Upper lobe of right lung (tissue), 1 donor: ENCODE data around the gene RPA1. TPM values are rescaled to one million over a fixed set of nuclear protein-coding genes. Genes with fewer than 3 reads are reported as not detected.

Experiments
- ATAC-seq: fragments of 200-7000 bp; cut with Tn5 transposase; one replicate; pipeline ENCODE4 v1.9.1; 2020; ENCODE audit warnings: mild to moderate bottlenecking, moderate library complexity
- DNase-seq: peaks from one replicate; pipeline ENCODE4 v3.0.0-alpha.2; 2020
- H3K27ac ChIP-seq: fragments of 200-600 bp; one replicate; pipeline ENCODE4 v1.8.0; 2022
- H3K27me3 ChIP-seq: fragments of 200-600 bp; one replicate; pipeline ENCODE4 v1.8.0; 2022; ENCODE audit warnings: mild to moderate bottlenecking
- H3K36me3 ChIP-seq: fragments of 200-600 bp; one replicate; pipeline ENCODE4 v1.8.0; 2022
- H3K4me1 ChIP-seq: fragments of 200-600 bp; one replicate; pipeline ENCODE4 v1.8.0; 2022
- H3K4me3 ChIP-seq: fragments of 200-600 bp; one replicate; pipeline ENCODE4 v1.8.0; 2022; ENCODE audit warnings: mild to moderate bottlenecking
- H3K9me3 ChIP-seq: fragments of 200-600 bp; one replicate; pipeline ENCODE4 v1.8.0; 2022
- CTCF ChIP-seq: fragments of 200-600 bp; IDR thresholded peaks from one replicate; pipeline ENCODE4 v1.8.0; 2022; ENCODE audit warnings: antibody characterized with exemption
- intact Hi-C: fragments of 100-400 bp; cut with DNase I; formaldehyde crosslinking; loops from one replicate; pipeline ENCODE4 v1.11.0; 2022
- total RNA-seq: library from RNA; stranded (reverse); fragmentation: NEBNext Ultra II Directional; extraction: Animal tissue kit (Norgen Biotek cat#: 25700); gene quantifications from one replicate; pipeline ENCODE4 v1.2.1, GENCODE V29; 2021
- donor health status: DM: no; HTN: yes; CAD: no; lungs with severe emphysema.

Gene RPA1
- total RNA-seq, 1 donor from 2014 or later: 56.7 TPM

GRCh38 chr17:1871756-1872155 lies 42.0 kb downstream of the RPA1 start:
- no peak overlapping the region for H3K4me3 ChIP-seq
- no peak overlapping the region for H3K27ac ChIP-seq
- intact Hi-C loops: no loop called here
- no peak for ATAC-seq
- H3K9me3 ChIP-seq: no peaks in the 10 kb centered on the region
- no peaks in the 10 kb centered on the region for H3K27me3 ChIP-seq
- peaks cover 41% of the 10 kb centered on the region for H3K36me3 ChIP-seq
- TF ChIP-seq CTCF: no peak
- no peaks in the 10 kb centered on the region for H3K4me1 ChIP-seq
- no peak for DNase-seq

GRCh38 chr17:1872254-1872653 lies 42.4 kb downstream of the RPA1 start:
- DNase-seq: peak; percentile 40
- Histone ChIP-seq H3K27me3 (no peaks in the 10 kb centered on the region), H3K9me3 (no peaks in the 10 kb centered on the region), H3K27ac (no peak overlapping the region), H3K4me3 (no peak overlapping the region), H3K4me1 (no peaks in the 10 kb centered on the region), H3K36me3 (peaks cover 45% of the 10 kb centered on the region)
- no peak for TF ChIP-seq CTCF
- no peak for ATAC-seq
- intact Hi-C loops: no loop called here

- intact Hi-C loops: no loop called here
- no peak for DNase-seq
- TF ChIP-seq CTCF: no peak
- no peak overlapping the region for H3K27ac ChIP-seq
- H3K9me3 ChIP-seq: no peaks in the 10 kb centered on the region
- no peaks in the 10 kb centered on the region for H3K27me3 ChIP-seq
- no peaks in the 10 kb centered on the region for H3K4me1 ChIP-seq
- no peak for ATAC-seq
- no peak overlapping the region for H3K4me3 ChIP-seq
- peaks cover 52% of the 10 kb centered on the region for H3K36me3 ChIP-seq
Measured at GRCh38 chr17:1872976-1873375, 43.2 kb downstream of the RPA1 start.

- intact Hi-C loops: no loop called here
- Histone ChIP-seq H3K27ac (no peak overlapping the region), H3K4me1 (no peaks in the 10 kb centered on the region), H3K4me3 (no peak overlapping the region), H3K9me3 (no peaks in the 10 kb centered on the region), H3K36me3 (peaks cover 57% of the 10 kb centered on the region), H3K27me3 (no peaks in the 10 kb centered on the region)
- no peak for TF ChIP-seq CTCF
- peak; percentile 47 for DNase-seq
- ATAC-seq: no peak
Measured at GRCh38 chr17:1873418-1873817, 43.6 kb downstream of the RPA1 start.

- intact Hi-C loops: no loop called here
- DNase-seq (no peak), ATAC-seq (no peak)
- Histone ChIP-seq H3K27ac (no peak overlapping the region), H3K36me3 (peaks cover 67% of the 10 kb centered on the region), H3K4me3 (no peak overlapping the region), H3K4me1 (no peaks in the 10 kb centered on the region), H3K9me3 (no peaks in the 10 kb centered on the region), H3K27me3 (no peaks in the 10 kb centered on the region)
- no peak for TF ChIP-seq CTCF
Measured at GRCh38 chr17:1875597-1875996, 45.8 kb downstream of the RPA1 start.

GRCh38 chr17:1878419-1879121 lies 48.8 kb downstream of the RPA1 start:
- no peaks in the 10 kb centered on the region for H3K4me1 ChIP-seq
- ATAC-seq: peak; percentile 48
- no peak overlapping the region for H3K4me3 ChIP-seq
- no peak for TF ChIP-seq CTCF
- DNase-seq: peak; percentile 53
- H3K27me3 ChIP-seq: no peaks in the 10 kb centered on the region
- peaks cover 86% of the 10 kb centered on the region for H3K36me3 ChIP-seq
- no peaks in the 10 kb centered on the region for H3K9me3 ChIP-seq
- no peak overlapping the region for H3K27ac ChIP-seq
- intact Hi-C loops: no loop called here
